ENCODE results near the gene FOXK2. TPM values are rescaled to one million over a fixed set of nuclear protein-coding genes. Genes with fewer than 3 reads are reported as not detected.
"Not testable (repeated sequence)": the region's sequence is repeated elsewhere in the genome, so short reads cannot be mapped to it uniquely, and the experiment has no call there.

Gene FOXK2
- total RNA-seq, 1 donor: 29.3 TPM

GRCh38 chr17:82536512-82537201 is 17.1 kb downstream of the FOXK2 start:
- peak overlapping the region; percentile 66 for H3K4me2 ChIP-seq (ENCODE audit: insufficient read depth, low read length)
- H3K4me1 ChIP-seq (ENCODE audit: insufficient read depth, low read length): peaks cover 31% of the 10 kb centered on the region
- H3K9me3 ChIP-seq (ENCODE audit: low read depth, low read length): no peaks in the 10 kb centered on the region
- peak overlapping the region; percentile 92 for H3K27ac ChIP-seq (ENCODE audit: low read depth, low read length)
- peaks cover 54% of the 10 kb centered on the region for H4K20me1 ChIP-seq (ENCODE audit: insufficient read depth, low read length)
- peaks cover 95% of the 10 kb centered on the region for H3K79me2 ChIP-seq (ENCODE audit: insufficient read depth, low read length)
- DNase-seq (ENCODE audit: insufficient read length, low spot score, missing footprints): peak; percentile 57
- H3K4me3 ChIP-seq (ENCODE audit: insufficient read depth, low read length): peak overlapping the region; percentile 50
- no peak overlapping the region for H2AFZ ChIP-seq (ENCODE audit: low read length)
- H3K27me3 ChIP-seq (ENCODE audit: insufficient read depth, low read length): no peaks in the 10 kb centered on the region
- no peaks in the 10 kb centered on the region for H3K36me3 ChIP-seq (ENCODE audit: insufficient read depth, low read length)
- no peak for TF ChIP-seq CTCF (IDR thresholded peaks at IDR 0.05; ENCODE audit: extremely low read depth, low read depth, low read length)

DNA sequence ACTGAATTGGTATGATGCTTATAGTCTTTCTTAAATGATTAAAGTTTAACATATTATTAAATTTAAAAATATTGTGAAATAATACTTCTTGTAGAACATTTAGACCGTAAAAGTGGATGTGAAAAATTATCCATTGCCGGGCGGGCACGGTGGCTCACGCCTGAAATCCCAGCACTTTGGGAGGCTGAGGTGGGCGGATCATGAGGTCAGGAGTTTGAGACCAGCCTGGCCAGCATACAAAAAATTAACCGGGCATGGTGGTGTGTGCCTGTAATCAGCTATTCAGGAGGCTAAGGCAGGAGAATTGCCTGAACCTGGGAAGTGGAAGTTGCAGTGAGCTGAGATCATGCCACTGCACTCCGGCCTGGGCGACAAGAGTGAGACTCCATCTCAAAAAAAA is 17.7 kb downstream of the FOXK2 start:
- H3K9me3 ChIP-seq (ENCODE audit: low read depth, low read length); H2AFZ ChIP-seq (ENCODE audit: low read length); H3K27me3 ChIP-seq (ENCODE audit: insufficient read depth, low read length); DNase-seq (ENCODE audit: insufficient read length, low spot score, missing footprints); H3K36me3 ChIP-seq (ENCODE audit: insufficient read depth, low read length); H3K4me3 ChIP-seq (ENCODE audit: insufficient read depth, low read length): not testable (repeated sequence)
- Histone ChIP-seq H3K79me2 (ENCODE audit: insufficient read depth, low read length) (peaks cover 95% of the 10 kb centered on the region), H3K4me2 (ENCODE audit: insufficient read depth, low read length) (peak overlapping the region; percentile 66), H3K4me1 (ENCODE audit: insufficient read depth, low read length) (peaks cover 27% of the 10 kb centered on the region), H3K27ac (ENCODE audit: low read depth, low read length) (peak overlapping the region; percentile 92), H4K20me1 (ENCODE audit: insufficient read depth, low read length) (peaks cover 59% of the 10 kb centered on the region)

GRCh38 chr17:82539076-82539475 is 19.5 kb downstream of the FOXK2 start:
- H3K27ac ChIP-seq (ENCODE audit: low read depth, low read length); H3K36me3 ChIP-seq (ENCODE audit: insufficient read depth, low read length); H3K4me3 ChIP-seq (ENCODE audit: insufficient read depth, low read length); H3K4me2 ChIP-seq (ENCODE audit: insufficient read depth, low read length); H2AFZ ChIP-seq (ENCODE audit: low read length); DNase-seq (ENCODE audit: insufficient read length, low spot score, missing footprints); H3K9me3 ChIP-seq (ENCODE audit: low read depth, low read length); H3K27me3 ChIP-seq (ENCODE audit: insufficient read depth, low read length): not testable (repeated sequence)
- Histone ChIP-seq H3K79me2 (ENCODE audit: insufficient read depth, low read length) (peaks cover 93% of the 10 kb centered on the region), H4K20me1 (ENCODE audit: insufficient read depth, low read length) (peaks cover 63% of the 10 kb centered on the region), H3K4me1 (ENCODE audit: insufficient read depth, low read length) (peaks cover 27% of the 10 kb centered on the region)

- H3K4me3 ChIP-seq (ENCODE audit: insufficient read depth, low read length): no peak overlapping the region
- H3K4me2 ChIP-seq (ENCODE audit: insufficient read depth, low read length): no peak overlapping the region
- DNase-seq (ENCODE audit: insufficient read length, low spot score, missing footprints): peak; percentile 37
- peaks cover 13% of the 10 kb centered on the region for H3K4me1 ChIP-seq (ENCODE audit: insufficient read depth, low read length)
- H3K27ac ChIP-seq (ENCODE audit: low read depth, low read length): no peak overlapping the region
- peaks cover 66% of the 10 kb centered on the region for H4K20me1 ChIP-seq (ENCODE audit: insufficient read depth, low read length)
- no peaks in the 10 kb centered on the region for H3K27me3 ChIP-seq (ENCODE audit: insufficient read depth, low read length)
- H3K79me2 ChIP-seq (ENCODE audit: insufficient read depth, low read length): peaks cover 97% of the 10 kb centered on the region
- no peak overlapping the region for H2AFZ ChIP-seq (ENCODE audit: low read length)
- TF ChIP-seq CTCF (IDR thresholded peaks at IDR 0.05; ENCODE audit: extremely low read depth, low read depth, low read length): no peak
- no peaks in the 10 kb centered on the region for H3K9me3 ChIP-seq (ENCODE audit: low read depth, low read length)
- H3K36me3 ChIP-seq (ENCODE audit: insufficient read depth, low read length): no peaks in the 10 kb centered on the region
Measured at GRCh38 chr17:82542439-82542838, 22.9 kb downstream of the FOXK2 start.

GRCh38 chr17:82544431-82545070 is 25.0 kb downstream of the FOXK2 start:
- Histone ChIP-seq H3K36me3 (ENCODE audit: insufficient read depth, low read length) (no peaks in the 10 kb centered on the region), H4K20me1 (ENCODE audit: insufficient read depth, low read length) (peaks cover 70% of the 10 kb centered on the region), H3K4me1 (ENCODE audit: insufficient read depth, low read length) (peaks cover 8% of the 10 kb centered on the region), H3K27me3 (ENCODE audit: insufficient read depth, low read length) (no peaks in the 10 kb centered on the region), H3K4me3 (ENCODE audit: insufficient read depth, low read length) (no peak overlapping the region), H3K9me3 (ENCODE audit: low read depth, low read length) (no peaks in the 10 kb centered on the region), H3K4me2 (ENCODE audit: insufficient read depth, low read length) (peak overlapping the region; percentile 32), H3K27ac (ENCODE audit: low read depth, low read length) (peak overlapping the region; percentile 15), H2AFZ (ENCODE audit: low read length) (no peak overlapping the region), H3K79me2 (ENCODE audit: insufficient read depth, low read length) (peaks cover 97% of the 10 kb centered on the region)
- no peak for DNase-seq (ENCODE audit: insufficient read length, low spot score, missing footprints)
- TF ChIP-seq CTCF (IDR thresholded peaks at IDR 0.05; ENCODE audit: extremely low read depth, low read depth, low read length): no peak

Data from osteoblast (primary cell).